Osteocyte (in vitro differentiated cells): ENCODE data around the gene DHRS12. TPM values are rescaled to one million over a fixed set of nuclear protein-coding genes. Genes with fewer than 3 reads are reported as not detected.
A peak's percentile ranks its signal among the peaks of the same experiment; 100 is the strongest.

Experiments used
- DNase-seq: peaks from one replicate; pipeline ENCODE4 v3.0.0; 2021; ENCODE audit warnings: mixed read lengths; ENCODE audit not compliant: unreplicated experiment; ENCODE audit errors: extremely low spot score
- H3K27ac Mint-ChIP-seq: one replicate; pipeline ENCODE4 v1.8.0; 2021; ENCODE audit warnings: mild to moderate bottlenecking, mixed read lengths; ENCODE audit not compliant: unreplicated experiment
- H3K27me3 Mint-ChIP-seq: one replicate; pipeline ENCODE4 v1.8.0; 2021; ENCODE audit warnings: mixed read lengths; ENCODE audit not compliant: unreplicated experiment
- H3K36me3 Mint-ChIP-seq: one replicate; pipeline ENCODE4 v1.8.0; 2021; ENCODE audit warnings: mixed read lengths; ENCODE audit not compliant: unreplicated experiment
- H3K4me1 Mint-ChIP-seq: one replicate; pipeline ENCODE4 v1.8.0; 2021; ENCODE audit warnings: mixed read lengths; ENCODE audit not compliant: unreplicated experiment
- H3K4me3 Mint-ChIP-seq: one replicate; pipeline ENCODE4 v1.8.0; 2021; ENCODE audit warnings: mild to moderate bottlenecking, moderate library complexity, mixed read lengths; ENCODE audit not compliant: unreplicated experiment
- H3K9me3 Mint-ChIP-seq: one replicate; pipeline ENCODE4 v1.8.0; 2021; ENCODE audit warnings: mixed read lengths; ENCODE audit not compliant: unreplicated experiment
- CTCF ChIP-seq: fragments of 200-600 bp; sonication (generic); IDR thresholded peaks from 2 replicates; pipeline ENCODE4 v1.5.0; 2021; ENCODE audit warnings: antibody characterized with exemption, mild to moderate bottlenecking, moderate library complexity
- total RNA-seq: library from RNA; stranded (reverse); gene quantifications from 2 replicates; pipeline ENCODE4 v1.2.1, GENCODE V29; 2021

DHRS12 gene
- total RNA-seq, 1 donor from 2014 or later, result 9.2 TPM

- Mint-ChIP-seq H3K9me3 (no peaks in the 10 kb centered on the region), H3K27ac (no peak overlapping the region), H3K4me1 (peaks cover 7% of the 10 kb centered on the region), H3K27me3 (peaks cover 9% of the 10 kb centered on the region), H3K36me3 (no peaks in the 10 kb centered on the region), H3K4me3 (no peak overlapping the region)
- TF ChIP-seq CTCF, result no peak
- DNase-seq, result no peak
Observed at GRCh38 chr13:51839711-51840540, 36.0 kb upstream of the DHRS12 start.

- H3K4me1 Mint-ChIP-seq, result peaks cover 7% of the 10 kb centered on the region
- DNase-seq, result no peak
- no peak for TF ChIP-seq CTCF
- H3K4me3 Mint-ChIP-seq, result no peak overlapping the region
- peaks cover 13% of the 10 kb centered on the region for H3K27me3 Mint-ChIP-seq
- H3K9me3 Mint-ChIP-seq, result no peaks in the 10 kb centered on the region
- H3K27ac Mint-ChIP-seq, result no peak overlapping the region
- H3K36me3 Mint-ChIP-seq, result no peaks in the 10 kb centered on the region
Observed at GRCh38 chr13:51838240-51838846, 34.4 kb upstream of the DHRS12 start.

GRCh38 chr13:51837016-51837415 is 33.1 kb upstream of the DHRS12 start:
- DNase-seq, result no peak
- no peak overlapping the region for H3K4me3 Mint-ChIP-seq
- no peaks in the 10 kb centered on the region for H3K36me3 Mint-ChIP-seq
- H3K27ac Mint-ChIP-seq, result no peak overlapping the region
- no peak for TF ChIP-seq CTCF
- H3K4me1 Mint-ChIP-seq, result peaks cover 7% of the 10 kb centered on the region
- no peaks in the 10 kb centered on the region for H3K9me3 Mint-ChIP-seq
- peaks cover 19% of the 10 kb centered on the region for H3K27me3 Mint-ChIP-seq

GRCh38 chr13:51834581-51835171 is 30.7 kb upstream of the DHRS12 start:
- H3K4me1 Mint-ChIP-seq, result peaks cover 7% of the 10 kb centered on the region
- no peak for TF ChIP-seq CTCF
- H3K4me3 Mint-ChIP-seq, result no peak overlapping the region
- peaks cover 16% of the 10 kb centered on the region for H3K27me3 Mint-ChIP-seq
- no peaks in the 10 kb centered on the region for H3K9me3 Mint-ChIP-seq
- peak; percentile 63 for DNase-seq
- H3K27ac Mint-ChIP-seq, result no peak overlapping the region
- H3K36me3 Mint-ChIP-seq, result no peaks in the 10 kb centered on the region

DNA sequence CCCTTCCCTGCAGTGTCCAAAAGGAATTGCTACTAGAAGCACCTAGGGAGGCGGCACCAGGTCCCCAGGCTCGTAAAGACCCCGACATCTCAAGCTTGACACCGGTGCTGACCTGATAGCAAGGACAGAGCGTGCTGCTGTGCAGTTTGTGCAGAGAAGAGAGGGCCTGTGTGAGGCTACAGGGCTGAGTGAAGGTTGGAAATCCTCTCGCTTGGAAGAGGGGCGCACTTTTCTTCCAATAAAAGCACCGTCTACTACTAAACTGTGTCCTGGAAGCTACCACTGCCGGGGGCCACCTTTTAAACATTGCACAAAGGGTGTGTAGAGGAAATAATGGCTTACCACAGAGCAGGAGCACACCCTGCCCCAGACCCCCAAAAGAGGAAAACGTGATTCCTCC is 30.0 kb upstream of the DHRS12 start:
- no peak overlapping the region for H3K27ac Mint-ChIP-seq
- no peak for TF ChIP-seq CTCF
- H3K4me3 Mint-ChIP-seq, result no peak overlapping the region
- peak; percentile 68 for DNase-seq
- H3K36me3 Mint-ChIP-seq, result no peaks in the 10 kb centered on the region
- H3K27me3 Mint-ChIP-seq, result peaks cover 21% of the 10 kb centered on the region
- H3K9me3 Mint-ChIP-seq, result no peaks in the 10 kb centered on the region
- H3K4me1 Mint-ChIP-seq, result peaks cover 7% of the 10 kb centered on the region
